ENCODE results near the gene SYTL1.
A peak's percentile ranks its signal among the peaks of the same experiment; 100 is the strongest.

SYTL1 gene, protein sequence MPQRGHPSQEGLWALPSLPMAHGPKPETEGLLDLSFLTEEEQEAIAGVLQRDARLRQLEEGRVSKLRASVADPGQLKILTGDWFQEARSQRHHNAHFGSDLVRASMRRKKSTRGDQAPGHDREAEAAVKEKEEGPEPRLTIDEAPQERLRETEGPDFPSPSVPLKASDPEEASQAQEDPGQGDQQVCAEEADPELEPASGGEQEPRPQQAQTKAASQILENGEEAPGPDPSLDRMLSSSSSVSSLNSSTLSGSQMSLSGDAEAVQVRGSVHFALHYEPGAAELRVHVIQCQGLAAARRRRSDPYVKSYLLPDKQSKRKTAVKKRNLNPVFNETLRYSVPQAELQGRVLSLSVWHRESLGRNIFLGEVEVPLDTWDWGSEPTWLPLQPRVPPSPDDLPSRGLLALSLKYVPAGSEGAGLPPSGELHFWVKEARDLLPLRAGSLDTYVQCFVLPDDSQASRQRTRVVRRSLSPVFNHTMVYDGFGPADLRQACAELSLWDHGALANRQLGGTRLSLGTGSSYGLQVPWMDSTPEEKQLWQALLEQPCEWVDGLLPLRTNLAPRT

DNA sequence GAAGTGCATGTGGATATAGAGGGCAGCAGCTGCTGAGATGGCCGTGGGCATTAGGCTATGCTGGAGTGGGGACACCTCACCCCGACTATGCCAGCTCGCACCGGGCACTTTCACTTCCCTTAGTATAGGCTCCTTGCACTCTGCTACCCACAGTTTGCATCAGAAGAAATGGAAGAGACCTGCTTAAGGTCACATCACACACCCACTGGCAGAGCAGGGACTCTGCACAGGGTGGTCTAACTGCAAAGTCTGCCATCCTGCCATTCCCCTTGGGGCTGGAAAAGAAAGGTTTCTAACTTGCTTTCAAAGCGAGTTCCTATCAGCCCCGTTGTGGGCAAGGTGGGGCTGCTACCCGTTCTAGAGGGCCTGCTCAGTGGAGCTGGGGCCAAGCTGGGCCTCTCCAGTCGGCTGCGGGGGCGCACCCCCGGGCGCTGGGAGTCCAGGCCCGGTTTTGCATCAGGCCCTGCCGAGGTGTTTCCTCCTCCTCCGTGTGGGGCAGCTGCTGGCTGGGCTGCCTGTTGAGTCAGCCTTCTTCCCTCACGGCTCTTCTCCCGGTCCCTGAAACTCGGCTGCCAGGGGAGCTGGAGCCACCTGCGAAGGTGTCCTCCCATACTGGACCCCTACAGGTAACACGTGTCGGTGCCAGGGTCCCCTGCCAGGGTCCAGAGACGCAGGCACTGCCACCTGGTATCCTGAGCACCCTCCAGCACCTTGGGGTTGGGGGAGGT is at the start of gene SYTL1:
Gene SYTL1, plus strand, starts transcription at position 498 of the 728 bp plus-strand sequence. CDS start 3,313 bp downstream, outside the sequence.
- DNase-seq = peak; percentile 75

DNA sequence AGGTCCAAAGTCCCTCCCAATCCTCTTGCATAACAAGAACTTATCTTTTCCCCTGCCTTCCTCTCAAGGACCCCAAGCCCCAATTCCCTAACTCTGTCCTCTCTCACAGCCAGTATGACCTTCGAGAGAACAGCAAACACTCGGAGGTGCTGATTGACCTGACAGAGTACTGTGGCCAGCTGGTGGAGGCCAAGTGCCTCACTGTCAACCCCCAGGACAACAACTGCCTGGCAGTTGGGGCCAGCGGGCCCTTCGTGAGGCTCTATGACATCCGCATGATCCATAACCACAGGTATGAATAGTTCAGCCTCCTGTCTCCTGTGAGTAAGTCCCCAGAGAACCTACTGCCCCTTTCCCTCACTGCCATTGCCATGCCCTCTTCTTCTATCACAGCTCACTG is 49.7 kb upstream of the SYTL1 start:
- DNase-seq = no peak

DNA sequence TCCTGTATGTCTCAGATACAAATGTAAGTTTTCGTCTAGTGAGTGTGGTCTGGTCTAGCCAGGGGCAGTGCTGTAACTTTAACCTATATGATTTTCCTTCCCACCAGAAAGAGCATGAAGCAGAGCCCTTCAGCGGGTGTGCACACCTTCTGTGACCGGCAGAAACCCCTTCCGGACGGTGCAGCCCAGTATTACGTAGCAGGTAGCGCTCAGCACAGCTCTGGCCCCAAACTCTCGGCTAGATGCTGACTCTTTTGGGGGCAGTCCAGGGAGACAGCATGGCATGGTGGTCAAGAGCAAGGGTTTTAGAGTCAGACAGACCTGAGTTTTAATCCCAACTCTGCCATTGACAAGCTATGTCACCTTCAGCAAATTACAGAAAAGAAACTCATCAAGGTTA is 47.9 kb upstream of the SYTL1 start:
- DNase-seq = no peak

DNA sequence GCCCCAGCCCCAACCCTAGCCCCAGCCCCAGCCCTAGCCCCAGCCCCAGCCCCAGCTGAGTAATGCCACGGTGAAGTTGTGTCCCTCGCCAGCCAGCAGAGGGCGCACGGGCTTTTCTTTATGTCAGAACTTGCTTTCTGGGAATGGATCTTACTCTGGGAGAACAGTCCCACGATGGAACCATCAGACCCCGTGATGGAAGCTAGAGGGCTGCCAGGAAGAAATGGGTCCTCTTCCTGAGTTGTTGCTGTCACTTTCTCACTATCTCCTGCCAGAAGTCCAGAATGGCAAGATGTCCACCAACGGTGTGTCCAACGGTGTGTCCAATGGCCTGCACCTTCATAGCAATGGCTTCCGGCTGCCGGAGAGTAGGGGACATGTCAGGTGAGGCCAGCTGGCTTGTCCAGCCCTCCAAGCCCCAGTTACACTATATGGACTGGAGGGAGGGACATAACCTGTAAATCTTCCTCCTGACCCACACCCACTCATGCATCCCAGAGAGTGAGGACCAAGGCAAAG is 45.0 kb upstream of the SYTL1 start:
- DNase-seq = peak; percentile 58

DNA sequence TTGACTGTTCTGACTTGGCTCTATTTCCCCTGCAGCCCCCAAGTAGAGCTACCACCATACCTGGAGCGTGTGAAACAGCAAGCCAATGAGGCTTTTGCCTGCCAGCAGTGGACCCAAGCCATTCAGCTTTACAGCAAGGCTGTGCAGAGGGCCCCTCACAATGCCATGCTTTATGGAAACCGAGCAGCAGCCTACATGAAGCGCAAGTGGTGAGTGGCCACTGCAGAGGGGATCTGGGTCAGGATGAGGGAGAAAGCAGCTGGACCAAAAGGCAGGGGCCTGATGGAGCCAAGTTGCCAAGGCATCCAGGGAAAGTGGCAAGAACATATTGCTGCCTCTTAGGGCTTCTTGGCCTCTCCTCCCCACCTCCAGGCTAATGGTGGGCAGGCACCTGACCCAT is 43.9 kb upstream of the SYTL1 start:
- DNase-seq = no peak

DNA sequence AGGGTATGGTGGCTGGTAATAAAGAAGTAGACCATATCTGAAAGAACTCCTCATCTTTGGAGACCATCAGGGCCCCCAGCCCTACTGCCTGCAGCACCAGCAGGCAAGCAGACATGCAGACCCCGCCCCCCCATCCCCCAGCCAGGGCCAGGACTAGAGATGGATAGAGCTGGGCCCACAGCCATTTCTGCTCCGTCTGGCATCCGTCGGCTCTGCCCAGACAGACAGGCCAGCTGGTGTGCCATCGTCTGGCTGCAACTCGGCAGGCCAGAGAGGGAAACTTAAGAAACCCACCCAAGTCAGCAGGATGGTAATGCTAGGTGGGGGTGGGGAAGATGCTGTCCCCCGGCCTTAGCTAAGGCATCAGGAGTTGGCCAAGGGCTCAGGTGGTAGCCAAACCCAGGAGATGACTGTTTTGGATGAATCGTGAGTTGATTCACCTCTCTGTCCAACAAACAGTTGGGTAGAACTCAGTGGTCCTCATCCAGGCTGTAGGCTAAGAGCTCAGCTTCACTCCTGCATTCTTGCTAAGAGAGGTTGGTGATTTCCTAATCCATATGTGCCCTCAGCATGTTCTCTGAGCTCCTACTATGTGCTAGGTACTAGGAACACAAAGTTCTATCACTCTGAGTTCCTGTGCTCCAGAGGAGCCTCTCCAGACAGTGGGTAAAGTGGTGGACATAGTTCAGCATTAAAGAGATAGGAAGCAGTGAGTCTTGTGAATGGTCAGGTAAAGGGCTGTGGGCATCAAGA is 43.0 kb upstream of the SYTL1 start:
- no peak for DNase-seq

DNA sequence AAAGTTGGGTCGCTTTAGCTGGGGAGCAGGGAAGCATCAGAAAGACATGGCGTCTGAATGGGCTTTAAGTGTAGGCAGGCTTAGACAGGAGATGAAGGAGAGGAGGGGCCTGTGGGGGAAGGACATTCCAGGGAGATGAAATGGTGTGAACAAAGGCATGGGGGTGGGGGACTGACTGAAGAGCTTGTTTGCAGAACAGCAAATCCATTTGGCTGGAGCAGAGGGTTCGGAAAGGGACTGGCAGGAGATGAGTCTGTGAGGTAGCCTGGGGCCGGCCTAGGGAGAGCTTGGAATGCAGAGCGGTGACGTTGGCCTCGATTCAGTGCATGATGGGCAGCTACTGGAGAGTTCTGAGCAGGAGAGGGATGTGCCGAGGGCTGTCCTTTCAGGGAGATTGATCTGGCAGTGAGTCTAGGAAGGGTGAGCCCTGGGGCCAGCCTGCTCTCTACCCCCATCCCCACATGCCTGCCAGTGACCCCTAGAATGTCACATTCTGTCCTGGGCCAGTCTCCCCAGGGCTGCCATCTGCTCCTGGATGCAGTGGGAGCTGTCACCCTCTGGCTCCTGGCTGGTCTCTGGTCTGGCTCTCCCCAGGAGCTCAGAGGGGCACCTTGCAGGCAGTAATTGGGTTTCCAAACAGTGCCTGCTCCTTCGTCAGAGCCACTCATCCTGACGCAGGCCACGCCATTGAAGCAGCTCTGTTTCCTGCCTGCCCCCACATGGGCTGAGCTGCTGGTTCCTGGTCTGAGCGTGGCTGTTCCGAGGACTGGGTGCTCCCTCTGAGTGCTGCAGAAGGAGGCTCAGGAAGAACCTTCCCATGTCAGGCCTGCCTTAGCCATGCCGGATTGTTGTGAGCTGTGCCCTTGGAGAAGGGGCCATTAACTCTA is 42.2 kb upstream of the SYTL1 start:
- peak; percentile 100 for DNase-seq

DNA sequence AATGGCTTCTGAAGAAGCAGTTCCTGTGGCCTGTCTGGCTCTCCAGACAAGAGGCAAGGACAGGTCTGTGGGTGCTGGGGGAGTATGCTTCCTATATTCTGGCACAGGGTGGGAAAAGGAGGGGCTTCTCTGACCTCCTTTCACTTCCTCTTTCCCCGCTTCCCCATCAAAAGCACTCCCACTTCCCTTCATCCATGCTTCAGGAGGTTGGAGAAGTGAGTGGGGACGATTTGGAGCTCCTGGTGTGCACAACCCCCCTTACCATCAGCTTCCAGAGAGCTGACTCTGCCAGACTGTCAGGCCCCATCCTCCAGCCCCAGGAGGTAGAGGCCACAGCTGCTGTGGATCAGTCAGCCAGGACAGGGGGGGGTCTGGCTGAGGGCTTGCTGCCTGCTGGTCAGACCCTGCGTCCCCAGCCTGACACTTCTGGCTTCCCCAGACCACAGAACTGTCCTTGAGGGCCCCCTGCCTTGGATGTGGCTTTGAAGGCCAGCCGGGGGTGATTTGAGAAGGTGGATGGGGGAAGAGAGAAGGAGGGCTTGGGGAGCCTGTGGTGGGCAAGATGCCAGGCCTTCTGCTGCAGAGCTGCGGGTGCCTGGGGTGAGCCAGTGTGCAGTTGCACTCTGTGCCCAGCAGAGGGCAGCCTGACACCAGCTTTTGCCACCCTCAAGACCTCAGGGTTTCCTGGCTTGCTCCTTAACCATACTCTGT is 41.3 kb upstream of the SYTL1 start:
- DNase-seq = peak; percentile 94

DNA sequence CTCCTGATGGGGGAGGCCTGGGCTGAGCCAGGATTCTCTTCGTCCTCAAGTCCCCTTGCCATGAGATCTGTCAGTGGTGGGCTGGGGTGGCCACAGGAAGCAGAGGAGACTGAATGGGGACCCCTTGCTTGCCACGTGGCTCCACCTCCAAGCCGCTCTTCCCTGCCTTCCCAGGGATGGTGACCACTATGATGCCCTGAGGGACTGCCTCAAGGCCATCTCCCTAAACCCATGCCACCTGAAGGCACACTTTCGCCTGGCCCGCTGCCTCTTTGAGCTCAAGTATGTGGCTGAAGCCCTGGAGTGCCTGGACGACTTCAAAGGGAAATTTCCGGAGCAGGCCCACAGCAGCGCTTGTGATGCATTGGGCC is 40.8 kb upstream of the SYTL1 start:
- no peak for DNase-seq

DNA sequence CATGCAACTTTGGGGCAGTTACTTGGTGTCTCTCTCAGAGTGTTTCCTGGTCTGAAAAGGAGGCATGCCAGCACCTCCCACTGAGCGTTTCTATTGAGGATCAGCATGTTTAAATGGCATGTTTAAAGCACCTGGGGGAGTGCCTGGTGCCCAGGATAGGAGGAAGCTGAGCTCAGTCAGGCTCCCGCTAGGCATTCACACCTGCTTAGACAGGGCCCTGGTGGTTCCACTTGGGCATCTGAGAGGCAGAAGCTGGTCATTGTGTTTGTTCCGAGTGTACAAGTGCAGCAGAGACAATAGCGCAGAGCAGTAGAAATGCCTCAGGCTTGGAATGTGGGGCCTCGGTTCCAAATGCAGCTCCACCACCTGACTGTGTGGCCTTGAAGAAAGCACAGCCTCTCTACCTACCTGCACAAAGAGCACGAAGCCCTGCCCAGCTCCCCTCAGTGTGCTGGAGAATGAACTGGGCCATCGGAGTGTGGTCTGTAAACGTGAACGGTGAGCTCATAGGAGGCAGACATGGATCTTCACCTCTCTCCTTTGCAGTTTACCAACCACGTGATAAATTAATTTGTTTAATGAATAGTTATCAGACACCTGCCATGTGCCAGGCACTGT is 40.1 kb upstream of the SYTL1 start:
- DNase-seq = no peak

DNA sequence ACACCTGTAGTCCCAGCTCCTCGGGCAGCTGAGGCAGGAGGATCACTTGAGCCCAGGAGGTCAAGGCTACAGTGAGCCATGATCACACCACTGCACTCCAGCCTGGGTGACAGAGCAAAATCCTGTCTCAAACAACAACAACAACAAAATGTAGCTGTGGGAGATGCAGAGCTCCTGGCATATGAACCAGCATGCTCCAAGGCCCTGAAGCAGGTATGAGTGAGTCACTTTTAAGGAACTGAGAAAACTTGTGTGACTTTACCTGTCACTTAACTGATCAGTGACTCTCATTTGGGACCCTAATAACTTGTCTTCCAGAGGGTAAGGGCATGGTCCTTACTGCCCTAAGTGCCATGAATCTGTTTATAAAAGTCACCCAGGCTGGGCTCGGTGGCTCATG is 39.2 kb upstream of the SYTL1 start:
- DNase-seq = no peak

DNA sequence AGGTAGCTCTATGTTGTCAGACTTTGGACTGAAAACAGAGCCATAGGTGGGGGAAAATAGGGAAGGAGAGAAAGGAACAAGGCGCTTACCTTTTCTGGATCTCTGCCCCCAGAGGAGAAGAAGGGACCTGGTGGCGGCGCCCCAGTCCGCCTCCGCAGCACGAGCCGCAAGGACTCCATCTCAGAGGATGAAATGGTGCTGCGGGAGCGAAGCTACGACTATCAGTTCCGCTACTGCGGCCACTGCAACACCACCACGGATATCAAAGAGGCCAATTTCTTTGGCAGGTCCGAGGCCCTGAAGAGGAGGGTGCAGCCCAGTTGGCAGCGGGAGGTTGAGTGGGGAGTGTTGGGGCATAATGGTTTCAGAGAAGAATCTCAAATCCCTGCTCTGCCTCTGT is 38.3 kb upstream of the SYTL1 start:
- DNase-seq = no peak

DNA sequence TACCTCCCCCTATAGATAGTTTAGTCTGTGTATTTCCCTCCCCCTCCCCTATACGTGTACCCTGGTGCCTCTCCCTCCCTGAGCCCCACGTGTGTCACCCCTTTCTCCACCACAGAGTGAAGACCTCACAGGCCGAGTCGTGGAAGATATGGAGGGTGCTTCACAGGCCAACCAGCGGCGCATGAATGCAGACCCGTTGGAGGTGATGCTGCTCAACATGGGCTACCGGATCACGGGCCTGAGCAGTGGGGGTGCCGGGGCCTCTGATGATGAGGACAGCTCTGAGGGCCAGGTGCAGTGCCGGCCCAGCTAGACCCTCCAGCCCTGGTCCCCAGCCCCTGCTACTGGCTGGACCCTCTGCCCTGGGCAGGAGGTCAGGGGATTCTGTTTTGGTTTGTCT is 35.8 kb upstream of the SYTL1 start:
- no peak for DNase-seq

DNA sequence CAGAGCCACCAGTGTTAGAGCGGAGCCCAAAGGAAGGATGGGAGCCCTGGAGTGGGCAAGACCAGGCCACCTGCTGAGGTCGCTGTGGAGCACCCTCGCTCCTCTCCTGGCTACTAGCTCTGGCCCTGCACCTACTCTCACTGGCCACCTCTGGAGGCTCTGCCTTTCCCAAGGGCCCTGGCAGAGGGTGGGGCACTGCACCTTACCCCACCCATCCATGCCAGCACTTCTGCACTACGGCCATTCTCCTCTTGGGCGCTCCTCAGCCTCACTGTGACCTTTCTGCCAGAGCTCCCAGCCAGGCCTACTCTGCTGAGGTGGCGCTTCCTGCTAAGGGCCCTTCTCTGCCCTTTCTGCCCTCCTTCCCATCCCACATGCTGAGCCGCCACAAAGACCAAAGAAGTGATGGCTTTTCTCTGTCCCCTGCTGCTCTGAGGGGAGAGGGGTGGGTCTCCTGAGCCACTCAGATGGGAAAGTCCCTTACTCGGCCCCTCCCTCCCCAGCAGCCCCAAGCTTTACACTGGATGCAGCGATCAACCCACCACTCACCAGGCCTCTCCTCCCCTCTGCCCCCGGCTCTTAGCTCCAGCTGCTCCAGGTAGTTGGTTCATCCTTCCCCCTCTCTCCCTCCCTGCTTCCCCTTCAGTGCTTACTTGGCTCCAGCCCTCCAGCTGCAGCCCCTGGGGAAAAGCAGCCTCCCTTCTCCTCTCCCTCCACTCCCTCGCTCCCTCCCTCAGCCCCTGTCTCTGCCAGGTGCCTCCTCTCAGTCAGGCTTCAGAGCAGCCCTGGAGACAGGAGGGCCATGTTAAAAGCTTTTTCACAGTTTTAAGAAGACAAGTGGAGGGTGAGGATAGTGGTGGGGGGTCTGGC is 34.7 kb upstream of the SYTL1 start:
- no peak for DNase-seq

DNA sequence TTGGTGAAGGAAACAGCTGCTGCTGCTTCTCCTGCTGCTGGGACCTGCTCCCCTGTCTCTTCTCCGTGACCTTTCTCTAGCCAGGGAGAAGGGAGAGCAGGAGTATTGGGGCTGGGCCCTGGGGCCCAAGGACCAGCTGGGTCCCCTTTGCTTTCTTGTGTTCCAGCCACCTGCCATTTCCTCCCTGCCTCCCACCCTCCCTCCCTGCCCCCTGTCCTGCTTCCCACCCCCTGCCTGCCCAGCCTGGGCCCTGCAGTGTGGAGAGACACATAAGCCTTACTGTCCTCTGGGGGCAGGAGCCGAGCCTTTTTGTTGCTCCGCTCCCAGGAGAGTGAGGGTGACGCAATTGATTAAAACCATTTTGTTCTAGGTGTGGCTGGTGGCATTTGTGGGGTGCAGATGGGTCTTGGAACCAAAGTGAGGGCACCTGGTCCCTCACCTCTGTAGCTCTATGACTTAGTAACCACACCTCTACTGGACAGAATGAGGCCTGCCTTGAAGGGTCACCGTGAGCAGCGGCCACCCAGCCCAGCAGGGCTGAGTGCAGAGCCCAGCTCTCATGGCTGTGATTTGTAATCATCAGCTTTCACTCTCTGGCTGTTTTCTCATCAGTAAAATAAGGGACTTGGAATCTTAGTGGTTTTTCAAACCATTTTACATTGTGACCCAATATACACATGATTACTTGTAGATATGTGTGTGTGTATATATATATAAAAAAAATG is 33.8 kb upstream of the SYTL1 start:
- DNase-seq = no peak

DNA sequence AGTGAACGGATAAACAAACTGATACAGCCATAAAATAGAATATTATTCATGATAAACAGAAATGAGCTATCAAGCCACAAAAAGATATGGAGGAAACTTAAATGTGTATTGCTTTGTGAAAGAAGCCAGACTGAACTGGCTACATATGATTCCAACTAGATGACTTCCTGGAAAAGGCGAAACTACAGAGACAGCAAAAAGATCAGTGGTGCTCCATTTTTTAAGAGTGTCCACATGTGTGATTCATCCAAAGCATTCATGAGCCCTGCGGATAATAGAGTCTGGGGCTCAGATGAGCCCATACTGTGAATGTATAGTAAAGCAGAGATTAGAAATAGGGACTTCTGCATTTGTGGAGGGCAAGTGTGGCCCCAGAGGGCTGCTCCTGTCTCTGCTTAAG is 27.7 kb upstream of the SYTL1 start:
- DNase-seq = no peak

DNA sequence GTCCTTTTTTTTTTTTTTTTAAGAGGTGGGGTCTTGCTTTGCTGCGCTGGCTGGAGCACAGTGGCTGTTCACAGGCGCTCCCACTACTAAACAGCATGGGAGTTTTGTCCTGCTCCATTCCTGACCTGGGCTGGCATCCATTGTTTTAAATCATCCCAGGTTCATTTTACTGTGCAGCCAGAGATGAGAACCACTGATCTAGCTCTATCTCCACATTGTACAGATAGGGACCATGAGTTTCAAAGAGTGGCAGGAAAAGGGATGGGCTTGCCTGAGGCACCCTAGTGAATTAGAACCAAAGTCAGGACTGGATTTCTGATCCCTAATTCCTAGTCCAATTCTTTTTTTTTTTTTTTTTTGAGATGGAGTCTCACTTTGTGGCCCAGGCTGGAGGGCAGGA is 27.1 kb upstream of the SYTL1 start:
- DNase-seq = no peak

DNA sequence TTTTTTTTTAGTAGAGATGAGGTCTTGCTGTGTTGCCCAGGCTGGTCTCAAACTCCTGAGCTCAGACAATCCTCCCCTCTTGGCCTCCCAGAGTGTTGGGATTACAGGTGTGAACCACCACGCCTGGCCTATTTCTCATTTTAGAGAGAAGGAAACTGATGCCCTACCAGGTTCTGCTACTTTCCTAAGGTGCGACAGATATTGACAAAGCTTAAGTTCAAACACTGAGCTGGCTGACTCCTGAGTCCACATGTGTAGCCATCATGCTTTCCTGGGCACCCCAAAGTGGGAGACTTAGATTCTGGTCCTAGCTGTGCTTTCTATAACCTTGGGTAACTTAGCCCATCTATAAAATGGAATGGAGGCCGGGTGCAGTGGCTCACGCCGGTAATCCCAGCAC is 25.0 kb upstream of the SYTL1 start:
- DNase-seq = no peak

DNA sequence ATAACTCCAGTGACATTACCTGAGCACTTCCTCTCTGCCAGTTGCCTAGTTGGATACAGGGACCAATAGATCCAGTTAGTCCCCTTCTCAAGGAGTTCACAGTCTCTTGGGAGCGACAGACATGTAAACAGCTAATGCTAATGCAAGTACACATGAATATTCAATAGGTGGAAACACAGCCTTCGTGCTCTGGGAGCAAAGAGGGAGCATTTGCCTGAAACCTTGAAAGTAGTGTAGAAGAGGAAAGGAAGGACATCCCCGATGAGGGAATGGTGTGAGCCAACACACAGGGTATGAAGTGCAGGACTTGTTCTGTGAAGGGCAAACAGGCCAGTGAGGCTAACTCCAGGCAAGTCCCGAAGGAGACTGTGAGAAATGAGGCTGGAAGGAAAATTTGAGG is 23.7 kb upstream of the SYTL1 start:
- DNase-seq = no peak
